ENCODE measurements around the gene TLX2. TPM values are rescaled to one million over a fixed set of nuclear protein-coding genes. Genes with fewer than 3 reads are reported as not detected.
A peak's percentile ranks its signal among the peaks of the same experiment; 100 is the strongest.

TLX2 gene
- total and polyA plus RNA-seq, 2 of the 13 experiments (the other 11 are each of a cell fraction or from before 2014, with no cell fraction given) = 0.05 to 0.20 TPM

DNA sequence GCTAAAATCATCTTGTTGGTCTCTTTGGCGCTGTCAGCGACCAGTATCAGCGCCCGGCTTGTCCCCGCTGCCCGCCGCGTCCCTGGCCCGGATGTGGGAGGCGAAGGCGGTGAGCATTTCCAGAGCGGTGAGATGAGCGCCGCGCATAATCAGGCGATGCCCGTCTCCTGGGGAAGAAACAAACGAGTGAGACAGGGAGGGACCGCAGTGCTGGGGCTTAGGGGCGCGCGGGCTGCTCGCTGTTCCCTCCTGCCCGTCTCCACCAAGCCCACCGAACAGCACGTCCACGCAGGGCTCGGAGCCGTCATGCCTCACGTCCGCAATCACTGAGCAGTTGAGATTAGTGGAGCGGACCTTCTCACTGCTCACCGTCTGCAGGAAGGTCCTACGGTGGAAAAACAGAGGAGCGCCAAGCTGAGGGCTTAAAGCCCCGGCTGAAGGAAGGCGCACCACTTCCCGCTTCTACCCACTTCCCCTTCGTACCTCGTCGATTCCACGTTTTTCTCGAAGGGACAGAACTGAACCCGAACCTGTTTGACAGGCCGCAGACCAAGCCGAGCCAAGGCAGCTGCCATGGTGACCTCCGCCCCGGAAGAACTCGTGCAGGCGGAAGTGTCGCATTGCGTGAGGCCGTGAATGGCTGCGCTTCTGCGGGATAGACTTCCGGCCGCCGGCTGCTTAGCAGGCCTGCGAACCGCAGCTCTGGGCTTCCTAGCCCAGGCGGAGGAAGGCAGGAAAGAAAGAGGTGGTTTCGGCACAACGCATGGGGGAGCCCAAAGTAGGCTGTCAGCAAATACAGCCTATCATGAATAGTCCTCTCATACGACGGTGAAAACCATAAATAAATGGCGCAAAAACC lies 41.9 kb upstream of the TLX2 start, which contains the start of gene MRPL53 (continued):
- TF ChIP-seq, protein P1, sequence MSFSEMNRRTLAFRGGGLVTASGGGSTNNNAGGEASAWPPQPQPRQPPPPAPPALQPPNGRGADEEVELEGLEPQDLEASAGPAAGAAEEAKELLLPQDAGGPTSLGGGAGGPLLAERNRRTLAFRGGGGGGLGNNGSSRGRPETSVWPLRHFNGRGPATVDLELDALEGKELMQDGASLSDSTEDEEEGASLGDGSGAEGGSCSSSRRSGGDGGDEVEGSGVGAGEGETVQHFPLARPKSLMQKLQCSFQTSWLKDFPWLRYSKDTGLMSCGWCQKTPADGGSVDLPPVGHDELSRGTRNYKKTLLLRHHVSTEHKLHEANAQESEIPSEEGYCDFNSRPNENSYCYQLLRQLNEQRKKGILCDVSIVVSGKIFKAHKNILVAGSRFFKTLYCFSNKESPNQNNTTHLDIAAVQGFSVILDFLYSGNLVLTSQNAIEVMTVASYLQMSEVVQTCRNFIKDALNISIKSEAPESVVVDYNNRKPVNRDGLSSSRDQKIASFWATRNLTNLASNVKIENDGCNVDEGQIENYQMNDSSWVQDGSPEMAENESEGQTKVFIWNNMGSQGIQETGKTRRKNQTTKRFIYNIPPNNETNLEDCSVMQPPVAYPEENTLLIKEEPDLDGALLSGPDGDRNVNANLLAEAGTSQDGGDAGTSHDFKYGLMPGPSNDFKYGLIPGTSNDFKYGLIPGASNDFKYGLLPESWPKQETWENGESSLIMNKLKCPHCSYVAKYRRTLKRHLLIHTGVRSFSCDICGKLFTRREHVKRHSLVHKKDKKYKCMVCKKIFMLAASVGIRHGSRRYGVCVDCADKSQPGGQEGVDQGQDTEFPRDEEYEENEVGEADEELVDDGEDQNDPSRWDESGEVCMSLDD (CRISPR knock-in tag; IDR thresholded peaks at IDR 0.05; ENCODE audit: borderline replicate concordance) = no peak; the same call in 1 of the 2 replicates
- TF ChIP-seq MAZ (IDR thresholded peaks at IDR 0.05; ENCODE audit: borderline replicate concordance, low read depth, low read length) (no peak), MAZ (CRISPR knock-in tag; IDR thresholded peaks at IDR 0.05; ENCODE audit: low read depth) (peak; percentile 92), NBN (conservative IDR thresholded peaks at IDR 0.05) (no peak), ZNF547 (CRISPR knock-in tag; IDR thresholded peaks at IDR 0.05) (peak; percentile 97), SALL2 (CRISPR knock-in tag; IDR thresholded peaks at IDR 0.05) (peak; percentile 93), NR2C2 (CRISPR knock-in tag; IDR thresholded peaks at IDR 0.05; ENCODE audit: borderline replicate concordance) (peak; percentile 100), KLF6 (CRISPR knock-in tag; IDR thresholded peaks at IDR 0.05) (peak; percentile 93)
- TF ChIP-seq, protein P2, sequence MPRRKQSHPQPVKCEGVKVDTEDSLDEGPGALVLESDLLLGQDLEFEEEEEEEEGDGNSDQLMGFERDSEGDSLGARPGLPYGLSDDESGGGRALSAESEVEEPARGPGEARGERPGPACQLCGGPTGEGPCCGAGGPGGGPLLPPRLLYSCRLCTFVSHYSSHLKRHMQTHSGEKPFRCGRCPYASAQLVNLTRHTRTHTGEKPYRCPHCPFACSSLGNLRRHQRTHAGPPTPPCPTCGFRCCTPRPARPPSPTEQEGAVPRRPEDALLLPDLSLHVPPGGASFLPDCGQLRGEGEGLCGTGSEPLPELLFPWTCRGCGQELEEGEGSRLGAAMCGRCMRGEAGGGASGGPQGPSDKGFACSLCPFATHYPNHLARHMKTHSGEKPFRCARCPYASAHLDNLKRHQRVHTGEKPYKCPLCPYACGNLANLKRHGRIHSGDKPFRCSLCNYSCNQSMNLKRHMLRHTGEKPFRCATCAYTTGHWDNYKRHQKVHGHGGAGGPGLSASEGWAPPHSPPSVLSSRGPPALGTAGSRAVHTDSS (CRISPR knock-in tag; conservative IDR thresholded peaks at IDR 0.05) = no peak
- TF ChIP-seq, protein P3, sequence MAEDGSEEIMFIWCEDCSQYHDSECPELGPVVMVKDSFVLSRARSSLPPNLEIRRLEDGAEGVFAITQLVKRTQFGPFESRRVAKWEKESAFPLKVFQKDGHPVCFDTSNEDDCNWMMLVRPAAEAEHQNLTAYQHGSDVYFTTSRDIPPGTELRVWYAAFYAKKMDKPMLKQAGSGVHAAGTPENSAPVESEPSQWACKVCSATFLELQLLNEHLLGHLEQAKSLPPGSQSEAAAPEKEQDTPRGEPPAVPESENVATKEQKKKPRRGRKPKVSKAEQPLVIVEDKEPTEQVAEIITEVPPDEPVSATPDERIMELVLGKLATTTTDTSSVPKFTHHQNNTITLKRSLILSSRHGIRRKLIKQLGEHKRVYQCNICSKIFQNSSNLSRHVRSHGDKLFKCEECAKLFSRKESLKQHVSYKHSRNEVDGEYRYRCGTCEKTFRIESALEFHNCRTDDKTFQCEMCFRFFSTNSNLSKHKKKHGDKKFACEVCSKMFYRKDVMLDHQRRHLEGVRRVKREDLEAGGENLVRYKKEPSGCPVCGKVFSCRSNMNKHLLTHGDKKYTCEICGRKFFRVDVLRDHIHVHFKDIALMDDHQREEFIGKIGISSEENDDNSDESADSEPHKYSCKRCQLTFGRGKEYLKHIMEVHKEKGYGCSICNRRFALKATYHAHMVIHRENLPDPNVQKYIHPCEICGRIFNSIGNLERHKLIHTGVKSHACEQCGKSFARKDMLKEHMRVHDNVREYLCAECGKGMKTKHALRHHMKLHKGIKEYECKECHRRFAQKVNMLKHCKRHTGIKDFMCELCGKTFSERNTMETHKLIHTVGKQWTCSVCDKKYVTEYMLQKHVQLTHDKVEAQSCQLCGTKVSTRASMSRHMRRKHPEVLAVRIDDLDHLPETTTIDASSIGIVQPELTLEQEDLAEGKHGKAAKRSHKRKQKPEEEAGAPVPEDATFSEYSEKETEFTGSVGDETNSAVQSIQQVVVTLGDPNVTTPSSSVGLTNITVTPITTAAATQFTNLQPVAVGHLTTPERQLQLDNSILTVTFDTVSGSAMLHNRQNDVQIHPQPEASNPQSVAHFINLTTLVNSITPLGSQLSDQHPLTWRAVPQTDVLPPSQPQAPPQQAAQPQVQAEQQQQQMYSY (CRISPR knock-in tag; IDR thresholded peaks at IDR 0.05) = peak; percentile 46; the same call in 1 of the 2 replicates
- TF ChIP-seq, protein P4, sequence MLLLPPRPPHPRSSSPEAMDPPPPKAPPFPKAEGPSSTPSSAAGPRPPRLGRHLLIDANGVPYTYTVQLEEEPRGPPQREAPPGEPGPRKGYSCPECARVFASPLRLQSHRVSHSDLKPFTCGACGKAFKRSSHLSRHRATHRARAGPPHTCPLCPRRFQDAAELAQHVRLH (CRISPR knock-in tag; IDR thresholded peaks at IDR 0.05; ENCODE audit: borderline replicate concordance, low read depth) = peak; percentile 98; the same call in 1 of the 2 replicates
- TF ChIP-seq, protein P5, sequence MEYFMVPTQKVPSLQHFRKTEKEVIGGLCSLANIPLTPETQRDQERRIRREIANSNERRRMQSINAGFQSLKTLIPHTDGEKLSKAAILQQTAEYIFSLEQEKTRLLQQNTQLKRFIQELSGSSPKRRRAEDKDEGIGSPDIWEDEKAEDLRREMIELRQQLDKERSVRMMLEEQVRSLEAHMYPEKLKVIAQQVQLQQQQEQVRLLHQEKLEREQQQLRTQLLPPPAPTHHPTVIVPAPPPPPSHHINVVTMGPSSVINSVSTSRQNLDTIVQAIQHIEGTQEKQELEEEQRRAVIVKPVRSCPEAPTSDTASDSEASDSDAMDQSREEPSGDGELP (IDR thresholded peaks at IDR 0.05; ENCODE audit: borderline replicate concordance, low read depth) = peak; percentile 81

Measured in HepG2 (cell line).